NCI-H128 (cell line): ENCODE results near the gene RIPOR3.
"Not testable (repeated sequence)": the region's sequence is repeated elsewhere in the genome, so short reads cannot be mapped to it uniquely, and the experiment has no call there.

ENCODE experiments used
- DNase-seq: peaks from one replicate; lab custom pipeline; 2025; ENCODE audit not compliant: unreplicated experiment; lab: John Stamatoyannopoulos, UW

Gene RIPOR3

DNA sequence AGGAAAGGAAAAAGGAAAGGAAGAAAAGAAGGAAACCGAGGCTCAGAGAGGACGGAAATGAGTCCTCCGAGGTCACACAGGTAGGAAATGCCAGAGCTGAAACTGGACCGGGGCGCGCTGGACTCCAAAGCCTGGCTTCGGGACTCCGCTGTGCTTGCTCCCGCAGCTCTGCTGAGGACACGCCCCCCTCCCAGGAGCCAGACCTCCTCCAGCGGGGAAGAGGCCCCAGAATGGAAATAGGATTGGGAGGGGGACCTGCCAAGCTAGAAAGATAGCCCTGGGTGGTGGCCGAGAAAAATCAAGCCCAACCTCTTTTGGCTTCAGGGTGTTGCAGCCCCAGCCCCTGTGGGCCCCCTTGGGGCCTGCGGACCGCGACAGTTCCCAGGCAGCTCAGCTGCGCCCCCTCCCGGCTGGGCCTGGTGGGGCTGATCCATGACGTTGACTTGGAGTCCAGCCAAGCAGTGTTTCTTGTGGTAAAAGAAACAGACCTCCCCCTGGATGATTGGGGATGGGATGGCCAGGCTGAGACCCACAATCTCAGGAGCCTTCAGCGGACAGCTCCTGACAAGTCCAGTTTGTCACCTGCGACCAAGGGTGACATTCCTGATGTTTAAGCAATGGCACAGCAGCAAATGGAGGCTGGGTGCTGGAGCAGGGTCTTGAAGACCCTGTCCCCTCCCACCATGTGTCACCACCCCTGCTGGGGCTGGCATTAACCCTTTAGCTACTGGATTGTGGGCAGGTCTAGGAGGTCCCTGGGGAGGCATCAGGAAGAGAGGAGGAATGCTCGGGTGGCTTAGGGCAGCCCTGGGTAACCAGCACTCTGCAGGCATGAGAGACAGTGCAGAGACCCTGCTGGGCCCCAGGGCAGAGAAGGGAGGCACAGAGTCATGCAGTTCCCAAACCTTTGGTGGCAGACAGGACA lies 55.4 kb downstream of the RIPOR3 start:
- no peak for DNase-seq

GRCh38 chr20:50635014-50635557 lies 56.3 kb downstream of the RIPOR3 start:
- no peak for DNase-seq

GRCh38 chr20:50634191-50634590 lies 57.2 kb downstream of the RIPOR3 start:
- DNase-seq: no peak

DNA sequence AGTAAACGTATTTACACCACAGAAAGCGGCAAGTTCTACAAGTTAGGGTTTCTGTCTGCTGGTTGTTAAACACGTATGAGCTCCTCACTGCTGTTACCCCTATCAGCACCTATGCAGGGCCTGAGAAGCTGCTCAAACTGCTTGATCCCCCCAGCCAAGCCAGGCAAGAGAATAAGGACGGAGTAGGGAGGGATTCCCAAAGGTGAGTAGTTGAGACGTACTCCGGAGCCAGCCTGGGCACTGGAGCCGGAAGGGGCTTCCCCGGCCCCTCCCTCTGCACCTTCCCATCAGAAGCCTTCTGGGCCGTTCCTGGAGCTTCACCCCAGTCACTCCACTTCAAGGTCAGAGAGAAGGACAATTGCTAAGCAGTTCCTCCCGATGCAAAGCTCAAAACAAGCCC lies 58.0 kb downstream of the RIPOR3 start:
- DNase-seq: no peak

GRCh38 chr20:50632701-50633100 lies 58.6 kb downstream of the RIPOR3 start:
- DNase-seq: no peak

- no peak for DNase-seq
These were observed 59.1 kb downstream of the RIPOR3 start for GRCh38 chr20:50632236-50632635.

GRCh38 chr20:50630578-50631263 lies 60.6 kb downstream of the RIPOR3 start:
- DNase-seq: no peak

DNA sequence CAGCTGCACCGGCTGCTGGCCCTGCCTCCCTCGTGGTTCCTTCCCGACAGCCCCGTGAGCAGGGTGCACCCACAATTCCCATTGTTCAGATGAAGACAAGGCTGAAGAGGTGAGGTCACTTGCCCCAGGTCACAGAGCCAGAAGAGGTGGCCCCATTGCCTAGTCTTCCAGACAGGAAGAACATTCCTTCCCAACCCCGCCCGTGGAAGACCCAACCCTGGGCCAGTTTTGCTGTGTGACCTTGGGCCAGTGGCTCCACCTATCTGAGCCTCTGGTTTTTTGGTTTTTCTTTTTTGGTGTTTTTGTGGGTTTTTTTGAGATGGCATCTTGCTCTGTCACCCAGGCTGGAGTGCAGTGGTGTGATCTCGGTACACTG lies 61.7 kb downstream of the RIPOR3 start:
- DNase-seq: no peak

- no peak for DNase-seq
These were observed 62.3 kb downstream of the RIPOR3 start for GRCh38 chr20:50628853-50629669.

DNA sequence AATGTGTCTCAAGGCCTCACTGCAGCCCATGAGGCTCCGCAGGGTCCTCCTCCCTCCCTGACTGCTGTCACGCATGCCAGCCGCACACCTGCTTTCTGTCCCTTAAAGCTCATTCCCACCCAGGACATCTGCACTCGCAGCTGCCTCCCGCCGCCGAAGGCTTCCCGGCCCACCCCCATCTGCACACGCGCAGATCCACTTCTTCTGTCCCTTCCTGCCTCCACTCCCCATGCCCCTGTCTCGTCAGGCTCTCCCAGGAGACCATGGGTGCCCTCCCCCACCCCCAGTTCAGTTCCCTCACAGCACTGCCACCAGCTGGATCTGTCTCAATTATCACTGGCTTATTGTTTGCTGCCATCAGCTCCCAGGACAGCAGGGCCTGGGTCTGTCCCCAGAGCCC lies 63.0 kb downstream of the RIPOR3 start:
- no peak for DNase-seq

DNA sequence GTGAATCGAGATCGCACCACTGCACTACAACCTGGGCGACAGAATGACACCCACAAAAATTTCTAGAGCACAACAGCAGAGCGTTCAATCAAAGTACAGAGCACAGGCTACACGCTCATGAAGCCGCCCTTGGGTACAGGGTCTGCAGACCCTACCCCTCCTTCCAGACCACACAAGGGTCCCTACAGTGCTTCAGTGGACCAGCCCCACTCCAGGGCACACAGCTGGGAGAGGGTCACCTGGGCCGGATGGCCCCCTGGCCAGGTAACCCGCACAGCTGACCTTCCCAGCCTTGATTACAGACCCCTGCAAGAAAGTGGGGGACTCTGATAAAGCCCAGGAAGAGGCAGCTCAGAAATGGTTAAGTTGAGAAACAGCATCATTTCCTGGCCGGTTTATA lies 63.6 kb downstream of the RIPOR3 start:
- DNase-seq: no peak

DNA sequence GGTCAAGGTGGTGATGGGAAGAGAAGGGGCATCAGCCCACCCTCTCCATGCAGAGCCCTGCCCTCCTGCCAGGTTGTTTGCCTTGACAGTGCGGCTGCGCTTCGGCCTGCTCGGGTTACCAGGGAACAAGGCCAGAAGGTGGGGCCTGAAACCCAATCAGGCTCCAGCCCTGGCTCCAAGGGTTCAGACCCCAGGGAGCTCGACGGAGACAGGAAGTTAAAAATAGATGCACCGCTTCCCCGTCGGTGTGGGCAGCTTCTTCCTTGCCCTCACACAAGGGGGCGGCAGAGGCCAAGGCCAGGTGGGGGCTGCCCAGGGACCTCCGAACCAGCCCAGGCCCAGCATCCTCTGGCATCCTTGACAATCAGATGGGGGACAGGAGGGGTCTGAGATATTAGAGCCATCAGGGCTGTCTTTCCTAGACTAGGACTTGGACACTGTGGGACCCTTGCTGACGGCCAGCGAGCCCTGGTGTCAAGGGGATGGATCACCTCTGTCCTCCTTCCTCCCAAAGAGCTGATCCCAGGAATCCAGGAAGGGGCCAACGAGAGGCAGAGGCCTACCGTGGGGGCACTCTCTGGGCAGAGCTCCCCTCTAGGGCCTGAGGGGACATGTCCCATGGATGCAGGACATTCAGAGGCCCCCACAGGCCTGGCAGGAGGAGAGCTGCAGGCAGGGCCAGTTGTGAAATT lies 65.2 kb downstream of the RIPOR3 start:
- peak; percentile 25 for DNase-seq

- no peak for DNase-seq
These were observed 66.9 kb downstream of the RIPOR3 start for GRCh38 chr20:50624351-50625016.

GRCh38 chr20:50621068-50621665 lies 70.2 kb downstream of the RIPOR3 start:
- DNase-seq: no peak

DNA sequence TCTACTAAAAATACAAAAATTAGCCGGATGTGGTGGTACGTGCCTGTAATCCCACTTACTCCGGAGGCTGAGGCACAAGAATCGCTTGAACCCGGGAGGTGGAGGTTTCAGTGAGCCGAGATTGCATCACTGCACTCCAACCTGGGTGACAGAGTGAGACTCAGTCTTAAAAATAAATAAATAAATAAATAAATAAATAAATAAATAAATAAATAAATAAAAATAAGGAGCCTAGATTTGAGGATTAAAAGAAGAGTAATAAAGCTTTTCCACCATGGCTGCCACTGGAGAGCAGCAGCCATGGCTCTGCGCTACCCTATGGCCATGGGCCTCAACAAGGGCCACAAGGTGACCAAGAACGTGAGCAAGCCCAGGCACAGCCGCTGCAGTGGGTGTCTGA lies 70.9 kb downstream of the RIPOR3 start:
- not testable (repeated sequence) for DNase-seq

DNA sequence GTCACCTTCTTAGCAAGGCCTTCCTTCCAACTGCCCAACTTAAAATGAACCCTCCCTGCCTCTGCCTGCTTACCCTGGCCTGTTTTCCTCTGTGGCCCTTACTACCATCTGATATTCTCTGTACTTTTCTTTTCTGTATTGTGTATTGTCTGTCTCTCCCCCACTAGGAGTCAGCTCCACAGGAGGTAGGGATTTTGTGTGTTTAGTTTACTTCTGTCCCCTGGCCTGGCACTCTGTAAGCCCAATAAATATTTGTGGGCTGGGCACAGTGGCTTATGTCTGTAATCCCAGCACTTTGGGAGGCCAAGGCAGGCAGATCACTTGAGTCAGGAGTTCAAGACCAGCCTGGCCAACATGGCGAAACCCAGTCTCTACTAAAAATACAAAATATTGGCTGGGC lies 72.8 kb downstream of the RIPOR3 start:
- DNase-seq: no peak

DNA sequence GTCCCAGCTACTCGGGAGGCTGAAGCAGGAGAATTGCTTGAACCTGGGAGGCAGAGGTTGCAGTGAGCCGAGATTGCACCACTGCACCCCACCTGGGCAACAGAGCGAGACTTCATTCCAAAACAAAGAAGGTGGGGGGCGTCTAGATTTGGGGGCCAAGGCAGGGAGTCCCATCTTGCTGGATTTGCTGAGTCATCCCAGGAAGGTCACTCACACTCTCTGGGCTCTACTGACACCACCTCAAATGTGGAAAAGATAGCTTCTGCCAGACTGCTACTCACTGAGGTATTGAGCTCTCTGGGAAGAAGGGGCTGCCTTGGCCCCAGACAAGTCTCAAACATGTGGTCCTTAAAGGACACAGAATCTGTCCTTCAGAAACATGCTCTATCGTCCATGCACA lies 74.3 kb downstream of the RIPOR3 start:
- DNase-seq: no peak

DNA sequence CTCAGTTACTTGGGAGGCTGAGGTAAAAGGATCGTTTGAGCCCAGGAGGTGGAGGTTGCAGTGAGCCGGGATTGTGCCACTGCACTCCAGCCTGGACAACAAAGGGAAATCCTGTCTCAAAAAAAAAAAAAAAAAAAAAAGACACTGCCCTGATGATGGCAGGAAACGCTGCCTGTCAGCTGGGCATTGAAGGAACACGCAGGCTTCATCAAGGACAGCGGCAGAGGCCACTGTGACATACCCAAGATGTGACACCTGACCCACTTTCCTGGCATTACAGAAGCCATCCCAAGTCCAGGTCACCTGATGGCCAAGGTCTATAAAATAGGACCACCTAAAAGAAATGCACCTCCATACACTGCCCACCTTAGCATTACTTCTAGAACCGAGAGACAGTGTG lies 75.9 kb downstream of the RIPOR3 start:
- no peak for DNase-seq

- DNase-seq: no peak
These were observed 77.7 kb downstream of the RIPOR3 start for GRCh38 chr20:50613438-50614169.
